GM12872 (cell line): ENCODE data around the gene AIPL1.

Source experiments
- CTCF ChIP-seq: IDR thresholded peaks from 3 replicates; pipeline ENCODE4 v1.5.1; 2011; ENCODE audit warnings: low read depth, mild to moderate bottlenecking, low read length, moderate library complexity; ENCODE audit not compliant: insufficient read depth

Gene AIPL1

GRCh38 chr17:6471531-6472465, 36.9 kb upstream of the AIPL1 start:
- TF ChIP-seq CTCF, result no peak

DNA sequence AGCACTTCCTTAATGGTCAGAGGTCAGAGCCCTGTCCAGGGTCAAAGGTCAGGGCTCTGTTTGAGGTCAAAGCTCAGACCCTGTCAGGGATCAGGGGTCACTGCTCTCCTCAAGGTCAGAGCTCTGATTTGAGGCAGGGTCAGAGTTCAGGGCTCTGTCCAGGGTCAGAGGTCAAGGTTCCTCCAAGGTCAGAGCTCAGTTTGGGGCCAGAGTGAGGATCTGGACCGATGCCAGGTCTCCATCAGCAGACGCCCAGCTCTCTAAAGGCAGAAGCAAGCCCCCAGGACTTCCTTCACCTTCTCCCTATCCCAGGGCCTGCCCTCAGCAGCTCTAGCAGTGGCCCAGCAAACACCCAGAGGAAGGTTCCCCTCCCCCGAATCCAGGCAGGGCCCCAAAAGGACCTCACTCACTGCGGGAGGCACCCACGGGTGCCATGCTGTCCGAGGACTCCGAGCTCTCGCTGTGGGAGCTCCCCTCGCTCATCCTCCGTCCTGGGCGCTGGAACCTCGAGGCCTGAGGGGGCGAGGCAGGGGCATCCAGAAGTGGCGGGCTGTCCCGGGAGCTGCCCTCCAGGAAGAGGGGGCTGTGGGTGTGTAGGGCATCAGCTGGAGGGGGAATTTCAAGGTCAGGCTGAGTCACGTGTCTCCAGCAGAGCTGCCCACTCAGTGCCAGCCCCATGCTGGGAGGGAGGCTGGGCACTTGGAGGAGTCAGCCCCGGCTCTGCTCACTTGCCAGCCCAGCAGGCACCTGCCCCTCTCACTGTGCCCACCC, 36.0 kb upstream of the AIPL1 start:
- TF ChIP-seq CTCF, result no peak

- TF ChIP-seq CTCF, result no peak
Measured at GRCh38 chr17:6470146-6470718, 35.3 kb upstream of the AIPL1 start.

DNA sequence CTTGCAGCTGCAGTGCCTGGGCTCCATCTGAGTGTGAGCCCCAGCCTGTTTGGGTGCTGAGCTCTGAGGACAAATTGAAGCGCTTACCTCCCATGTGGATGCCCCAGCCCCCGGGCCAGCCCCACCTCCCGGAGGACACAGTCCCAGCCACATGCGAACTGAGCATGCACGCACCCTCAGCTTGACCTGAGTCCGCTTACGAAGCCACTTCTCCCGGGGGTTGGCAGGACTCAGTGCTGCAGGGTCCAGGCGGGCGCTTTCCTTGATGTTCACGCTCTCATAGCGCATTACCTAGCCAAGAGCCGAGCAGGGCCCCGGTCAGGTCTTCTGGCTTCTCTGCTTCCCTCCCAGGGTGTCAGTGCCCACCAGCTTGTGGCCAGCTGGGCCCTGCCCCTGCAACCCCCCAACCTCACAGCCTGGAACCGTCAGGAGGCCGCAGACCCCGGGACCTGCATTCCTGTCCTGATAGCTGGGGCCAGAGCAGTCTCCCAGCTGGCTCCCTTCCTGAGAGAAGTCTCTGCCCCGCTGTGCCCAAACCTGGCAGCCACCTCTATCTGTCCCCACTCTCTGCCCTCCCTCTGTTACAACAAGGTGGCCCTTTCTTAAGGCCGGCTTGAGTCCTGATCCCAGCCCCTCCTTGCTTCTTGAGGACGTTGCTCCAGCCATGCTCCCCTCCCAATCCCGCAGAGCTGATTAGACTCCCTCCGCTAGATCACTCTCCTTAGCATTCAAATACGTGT, 33.3 kb upstream of the AIPL1 start:
- no peak for TF ChIP-seq CTCF

DNA sequence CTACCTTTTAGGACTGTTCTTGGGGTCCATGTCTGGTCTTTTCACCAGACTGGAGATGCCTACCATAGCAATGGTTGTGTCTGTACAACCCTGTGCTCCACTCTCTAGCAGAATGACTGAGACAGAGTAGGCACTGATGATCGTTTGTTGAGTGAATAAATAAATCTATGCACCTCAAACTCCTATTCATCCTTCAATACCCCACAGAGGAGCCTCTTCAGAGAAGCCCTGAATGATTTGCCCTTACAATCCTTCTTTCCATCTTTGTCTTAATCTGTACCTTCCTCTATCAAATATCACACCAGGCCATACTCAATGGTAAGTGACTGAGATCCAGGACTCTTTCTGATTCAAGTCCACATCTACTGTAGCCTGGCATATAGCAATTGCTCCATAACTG, 32.6 kb upstream of the AIPL1 start:
- no peak for TF ChIP-seq CTCF

DNA sequence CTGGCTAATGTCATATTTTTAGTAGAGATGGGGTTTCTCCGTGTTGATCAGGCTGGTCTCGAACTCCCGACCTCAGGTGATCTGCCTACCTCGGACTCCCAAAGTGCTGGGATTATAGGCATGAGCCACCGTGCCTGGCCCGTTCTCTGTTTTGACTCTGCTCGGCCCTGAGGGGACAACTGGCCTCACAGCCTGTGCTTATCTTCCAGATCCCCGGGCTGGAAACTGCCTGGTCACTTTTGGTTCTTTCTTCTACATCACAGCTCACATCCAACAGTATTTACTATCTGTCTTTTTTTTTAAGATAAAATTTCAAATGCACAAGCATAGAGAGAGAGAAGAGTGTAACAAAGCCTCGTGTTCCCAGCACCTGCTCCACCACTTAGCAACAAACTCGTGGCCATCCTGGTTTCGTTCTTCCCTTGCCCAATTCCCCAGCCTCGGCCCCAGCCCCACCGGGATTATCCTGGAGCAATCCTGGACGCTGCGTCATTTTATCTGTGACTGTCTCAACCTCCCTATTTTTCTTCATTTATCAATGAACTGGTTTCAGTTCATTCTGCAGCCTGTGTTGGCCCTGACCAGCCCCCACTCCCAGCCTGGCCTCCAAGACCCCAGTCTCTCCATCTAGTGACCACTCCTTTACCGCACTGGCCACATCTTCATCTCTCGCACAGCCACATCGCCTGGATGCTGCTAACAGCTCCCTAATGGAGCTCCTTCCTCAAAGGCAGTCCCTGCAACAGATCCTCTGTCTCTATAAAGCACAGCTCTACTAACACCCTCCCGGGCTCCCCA, 30.5 kb upstream of the AIPL1 start:
- TF ChIP-seq CTCF, result no peak
